NCI-H524 treated with DMSO at 0.1 percent for 48 hours (cell line): ENCODE results near the gene LDLRAD3.
"Not testable (repeated sequence)": the region's sequence is repeated elsewhere in the genome, so short reads cannot be mapped to it uniquely, and the experiment has no call there.

Source experiments
- DNase-seq: peaks from one replicate; lab custom pipeline; 2025; lab: John Stamatoyannopoulos, UW

The LDLRAD3 gene

DNA sequence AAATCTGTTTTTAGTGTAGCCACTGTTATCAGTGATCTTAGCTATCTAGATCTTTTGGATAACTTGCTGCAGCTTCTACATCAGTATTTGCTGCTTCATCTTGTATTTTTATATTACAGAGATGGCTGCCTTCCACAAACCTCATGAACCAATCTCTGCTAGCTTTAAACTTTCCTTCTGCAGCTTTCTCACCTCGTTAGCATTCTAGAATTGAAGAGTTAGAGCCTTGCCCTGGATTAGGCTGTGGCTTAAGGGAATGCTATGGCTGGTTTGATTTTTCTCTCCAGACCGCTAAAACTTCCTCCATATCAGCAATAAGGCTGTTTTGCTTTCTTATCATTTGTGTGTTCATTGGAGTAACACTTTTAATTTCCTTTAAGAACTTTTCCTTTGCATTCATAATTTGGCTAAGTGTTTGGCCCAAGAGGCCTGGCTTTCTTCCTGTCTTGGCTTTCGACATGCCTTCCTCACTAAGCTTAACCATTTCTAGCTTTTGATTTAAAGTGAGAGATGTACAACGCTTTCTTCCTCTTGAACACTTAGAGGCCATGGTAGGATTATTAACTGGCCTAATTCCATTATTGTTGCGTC is 51.9 kb downstream of the LDLRAD3 start:
- DNase-seq: no peak

DNA sequence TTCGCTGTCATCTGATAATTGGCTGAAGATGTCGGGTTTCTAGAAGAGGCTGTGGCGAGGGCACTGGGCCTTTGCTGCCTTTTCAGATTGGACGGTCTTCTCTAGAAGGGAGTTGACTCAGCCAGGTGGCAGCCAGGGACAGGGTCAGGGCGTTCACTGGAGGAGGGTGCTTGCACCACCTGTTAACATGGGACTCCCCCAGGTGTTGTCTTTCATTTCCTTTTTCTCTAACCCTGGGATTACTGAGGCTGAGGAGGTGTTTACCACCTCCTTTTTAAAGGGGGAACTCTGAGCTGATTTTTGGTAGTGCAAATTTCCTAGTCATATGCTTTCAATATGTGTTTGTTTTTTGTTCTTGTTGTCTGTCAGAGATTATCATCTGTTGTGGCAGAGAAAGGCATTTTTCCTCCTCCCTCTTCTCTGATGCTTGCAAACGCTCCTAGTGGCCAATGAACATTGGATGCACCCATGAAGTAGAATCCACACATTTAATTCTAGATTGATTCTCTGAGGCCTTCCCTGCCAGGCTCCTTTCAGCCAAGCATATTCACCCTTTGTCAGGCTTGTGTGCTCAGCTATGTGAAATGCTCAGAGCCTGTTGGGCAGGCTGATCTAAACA is 54.1 kb downstream of the LDLRAD3 start:
- DNase-seq: no peak

DNA sequence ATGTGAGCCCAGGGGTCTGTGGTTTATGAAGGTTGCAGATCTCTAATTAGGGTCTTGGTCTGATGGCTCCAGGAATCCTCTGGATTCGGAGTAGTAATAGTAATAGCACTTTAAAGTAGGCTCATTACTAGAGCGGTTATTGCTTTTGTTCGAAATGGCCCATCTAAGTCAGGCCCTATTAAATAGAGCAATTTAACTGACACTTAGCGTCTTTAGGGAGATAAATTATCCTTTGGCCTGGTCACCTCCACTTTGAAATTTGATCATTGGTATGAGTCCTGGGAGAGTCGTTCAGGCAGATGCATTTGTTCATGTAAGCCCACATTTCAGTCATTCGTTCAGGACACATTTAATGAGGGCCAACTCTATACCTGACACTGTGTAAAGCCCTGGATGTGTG is 54.8 kb downstream of the LDLRAD3 start:
- DNase-seq: no peak

DNA sequence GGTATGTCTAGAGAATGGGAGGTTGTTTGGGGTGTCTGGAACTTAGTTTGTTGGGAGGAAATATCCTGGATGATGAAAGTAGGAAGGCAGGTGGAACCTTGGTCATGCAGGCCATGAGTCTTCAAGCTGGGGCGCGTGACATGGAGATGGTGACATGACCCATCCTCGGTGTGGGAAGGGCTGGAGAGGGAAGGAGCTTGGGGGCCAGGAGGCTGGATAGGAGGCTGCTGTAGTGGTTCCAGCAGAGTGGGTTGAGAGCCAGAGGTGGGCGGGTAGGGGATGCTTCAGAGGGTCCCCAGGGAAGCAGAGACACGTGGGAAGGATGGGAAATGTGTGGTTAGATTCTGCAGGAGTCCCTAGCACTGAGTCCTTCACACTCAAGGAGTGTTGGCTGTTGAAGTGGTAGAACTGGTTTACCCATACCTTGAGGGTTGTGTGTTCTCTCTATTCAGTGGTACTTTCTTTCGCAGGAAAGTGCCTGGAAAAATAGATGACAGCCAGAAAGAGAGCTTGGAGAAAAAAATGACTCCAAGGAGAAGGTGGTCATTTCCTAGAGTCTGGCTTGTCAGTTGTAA is 56.8 kb downstream of the LDLRAD3 start:
- DNase-seq: no peak

DNA sequence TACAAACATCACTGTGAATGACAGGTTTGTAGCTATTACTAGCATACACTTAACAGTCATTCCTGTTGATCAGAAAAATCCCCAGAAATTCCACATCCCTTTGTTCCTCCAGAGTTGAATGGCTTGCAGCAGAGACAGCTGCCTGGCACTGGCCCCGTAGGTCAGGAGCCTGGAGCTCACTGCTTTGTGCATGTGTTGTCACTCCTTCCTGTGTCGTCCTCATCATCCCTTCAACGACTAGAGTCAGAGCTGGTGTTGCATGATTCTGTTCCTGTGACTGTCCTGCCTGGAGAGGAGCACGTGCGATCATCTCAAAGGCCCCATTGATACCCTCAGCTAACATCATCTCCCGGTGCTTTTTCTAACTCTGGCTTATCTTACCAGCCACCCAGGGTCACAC is 58.3 kb downstream of the LDLRAD3 start:
- DNase-seq: no peak

DNA sequence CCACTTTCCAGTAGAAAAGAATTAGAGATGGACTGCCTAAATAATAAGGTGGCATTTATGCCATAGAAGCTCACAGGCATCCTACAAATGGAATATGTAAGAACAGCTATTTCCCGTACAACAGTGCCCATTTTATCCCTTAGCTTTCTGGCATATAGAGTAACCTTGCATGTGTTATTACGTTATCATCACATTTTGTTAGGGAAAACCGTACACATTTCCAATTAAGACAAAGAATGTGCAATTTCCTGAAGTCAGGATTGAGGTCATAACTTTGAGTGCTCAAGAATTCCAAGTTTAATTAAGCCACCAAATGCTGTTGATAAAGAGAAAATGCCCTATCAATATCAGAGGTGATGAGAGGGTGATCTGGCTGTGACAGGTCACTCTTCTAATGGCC is 58.9 kb downstream of the LDLRAD3 start:
- DNase-seq: no peak

DNA sequence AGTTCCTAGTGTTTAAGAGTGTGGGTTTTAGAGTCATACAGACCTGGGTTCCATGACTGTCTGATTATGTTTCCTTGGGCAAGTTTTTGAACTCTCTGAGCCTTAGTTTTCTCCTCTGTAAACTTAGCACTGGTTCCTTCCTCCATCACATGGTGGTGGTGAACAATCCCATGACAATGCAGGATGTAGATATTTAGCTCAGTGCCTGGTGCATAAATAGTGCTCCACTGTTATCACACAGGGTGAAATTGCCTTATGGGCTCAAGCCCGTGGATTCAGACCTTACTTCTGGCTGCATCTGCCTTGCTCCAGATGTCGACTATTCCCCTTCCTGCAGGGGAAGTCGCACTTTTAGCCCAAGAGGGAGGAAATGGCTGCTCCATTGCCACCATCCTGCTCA is 62.7 kb downstream of the LDLRAD3 start:
- DNase-seq: no peak

DNA sequence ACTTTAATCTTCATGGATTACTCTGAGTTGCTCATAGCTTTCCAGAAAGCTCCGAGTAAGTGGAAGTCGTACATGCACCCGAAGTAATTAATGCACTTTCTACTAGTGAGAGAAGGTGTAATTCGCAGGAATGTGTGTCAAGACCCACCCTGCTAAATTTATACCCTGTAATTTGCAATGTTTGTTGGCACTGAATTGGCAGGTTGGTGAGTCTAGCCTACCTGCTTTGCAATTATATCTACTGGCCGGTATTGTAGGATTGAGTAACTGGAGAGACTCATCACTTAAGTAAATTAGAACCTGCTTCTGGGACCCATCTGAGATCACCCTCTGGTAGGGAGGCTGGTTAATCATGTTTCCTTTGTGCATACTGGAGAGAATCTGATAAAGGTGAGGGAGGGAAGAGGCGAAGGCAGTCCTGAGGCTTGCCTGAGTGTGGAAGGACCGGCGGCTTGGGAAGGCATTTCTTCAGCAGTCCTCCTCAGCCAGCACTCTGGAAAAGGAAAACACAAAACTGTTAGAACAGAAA is 63.3 kb downstream of the LDLRAD3 start:
- no peak for DNase-seq

DNA sequence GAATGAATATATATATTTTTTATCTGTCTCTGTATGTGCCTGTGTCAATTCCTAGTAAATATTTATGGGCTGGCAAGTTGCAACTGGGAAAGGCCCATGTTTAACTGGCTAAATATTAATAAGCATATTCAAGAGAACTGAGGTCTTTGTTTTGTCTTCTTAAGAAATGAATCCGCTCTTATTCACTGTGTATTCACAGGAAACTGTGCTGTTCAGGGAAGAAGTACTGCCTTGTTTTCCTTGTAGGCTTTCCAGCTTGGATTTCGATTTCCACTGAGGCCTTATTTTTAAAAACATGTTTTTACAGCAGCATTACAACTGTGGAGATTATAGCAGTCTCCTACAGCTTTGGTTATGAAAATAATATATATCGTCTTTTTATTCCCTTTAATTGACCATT is 64.7 kb downstream of the LDLRAD3 start:
- no peak for DNase-seq

DNA sequence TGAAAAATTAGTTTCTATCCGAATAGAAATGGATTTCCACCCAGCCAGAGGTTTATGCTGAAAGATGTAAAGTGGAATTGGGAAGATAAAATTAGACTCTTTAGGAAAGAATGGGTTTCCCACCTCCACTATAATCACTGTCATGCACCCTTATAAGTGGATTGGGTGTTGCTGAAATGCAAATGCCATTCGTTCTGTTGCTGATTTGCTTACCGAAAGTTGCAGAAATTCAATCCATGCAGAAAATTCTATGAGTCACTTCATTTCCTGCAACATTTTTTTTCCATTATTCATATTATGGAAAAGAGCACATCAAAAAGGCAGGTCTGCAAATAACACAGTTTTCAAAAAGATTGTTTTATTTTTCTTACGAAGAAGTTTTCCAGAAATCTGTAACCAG is 65.6 kb downstream of the LDLRAD3 start:
- no peak for DNase-seq

DNA sequence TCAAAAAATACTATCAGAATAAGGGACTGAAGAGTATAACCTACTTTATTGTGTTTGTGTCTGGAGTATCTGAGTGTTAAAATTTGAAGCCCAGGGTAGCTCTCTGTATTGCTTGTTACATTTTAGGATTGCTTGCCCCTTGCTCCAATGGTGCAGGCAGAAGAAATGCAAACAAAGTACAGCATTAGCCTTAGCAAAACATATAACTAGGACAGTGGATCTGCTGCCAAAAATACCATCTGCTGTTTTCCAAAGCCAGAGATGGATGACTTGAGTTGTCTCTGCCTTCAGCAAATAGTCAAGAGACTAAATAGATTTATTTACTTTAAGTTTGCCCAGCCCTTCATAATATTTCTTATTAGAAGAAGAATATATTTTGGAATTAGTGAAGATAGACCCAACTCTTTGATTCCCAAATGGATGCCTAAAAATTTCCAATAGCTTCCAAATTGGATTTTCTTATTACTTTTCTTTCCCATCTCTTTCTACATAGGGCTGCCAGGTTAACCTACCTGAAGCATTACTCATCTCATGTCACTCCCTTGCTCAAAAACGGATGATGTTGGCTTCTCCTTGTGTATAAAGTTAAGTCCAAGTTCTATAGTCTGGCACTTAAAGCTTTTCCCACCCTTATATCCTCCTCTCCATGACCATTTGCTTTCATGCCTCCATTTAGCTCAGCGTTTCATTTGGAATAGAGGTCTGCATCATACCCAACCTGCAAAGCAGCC is 66.3 kb downstream of the LDLRAD3 start:
- DNase-seq: no peak

DNA sequence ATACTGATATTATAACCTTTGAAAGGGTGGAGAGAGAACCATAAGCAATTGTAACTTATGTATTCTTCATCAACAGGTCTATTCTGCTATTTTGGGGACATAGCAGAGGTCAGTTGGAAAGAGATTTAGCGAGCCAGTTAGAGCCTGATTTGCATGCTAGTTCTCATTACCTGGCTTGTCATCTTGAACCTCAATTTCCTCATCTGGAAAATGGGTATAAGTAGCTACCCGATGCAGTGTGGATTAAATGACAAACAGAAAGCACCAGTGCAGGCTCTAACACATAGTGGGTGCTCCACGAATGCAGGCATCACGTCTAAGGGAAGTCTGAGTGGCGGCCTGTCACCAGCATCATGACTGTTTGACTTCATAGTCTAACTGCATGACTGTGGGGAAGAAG is 67.7 kb downstream of the LDLRAD3 start:
- DNase-seq: no peak

DNA sequence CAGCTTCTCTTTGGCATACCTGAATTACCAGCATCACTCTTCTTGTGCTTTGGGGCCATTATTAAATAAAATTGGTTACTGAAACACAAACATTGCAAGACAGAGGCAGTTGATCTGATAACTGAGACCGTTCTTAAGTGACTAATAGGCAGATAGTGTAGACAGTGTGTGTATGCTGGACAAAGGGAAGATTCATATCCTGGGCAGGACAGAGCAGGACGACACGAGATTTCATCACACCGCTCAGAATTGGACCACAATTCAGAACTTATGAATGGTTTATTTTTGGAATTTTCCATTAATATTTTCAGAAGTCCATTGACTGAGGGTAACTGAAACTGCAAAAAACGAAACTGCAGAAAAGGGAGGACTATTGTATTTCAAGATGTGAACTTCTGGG is 68.6 kb downstream of the LDLRAD3 start:
- DNase-seq: no peak

DNA sequence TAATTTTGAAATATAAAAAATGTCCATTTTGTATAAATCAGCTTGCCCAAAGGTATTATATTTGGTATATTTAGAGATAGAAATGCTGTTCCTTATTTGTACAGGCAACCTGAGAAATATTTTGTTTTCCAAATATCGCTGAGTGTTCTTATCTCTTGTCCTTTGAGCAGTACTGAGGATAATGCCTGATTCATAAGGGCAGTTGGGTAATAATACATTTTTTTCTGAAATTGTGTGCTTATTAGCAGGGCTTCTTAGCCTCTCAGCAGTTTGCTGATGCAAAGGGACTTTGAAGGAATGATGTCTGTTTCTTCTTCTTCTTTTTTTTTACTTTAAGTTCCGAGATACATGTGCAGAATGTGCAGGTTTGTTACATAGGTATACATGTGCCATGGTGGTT is 69.1 kb downstream of the LDLRAD3 start:
- no peak for DNase-seq

DNA sequence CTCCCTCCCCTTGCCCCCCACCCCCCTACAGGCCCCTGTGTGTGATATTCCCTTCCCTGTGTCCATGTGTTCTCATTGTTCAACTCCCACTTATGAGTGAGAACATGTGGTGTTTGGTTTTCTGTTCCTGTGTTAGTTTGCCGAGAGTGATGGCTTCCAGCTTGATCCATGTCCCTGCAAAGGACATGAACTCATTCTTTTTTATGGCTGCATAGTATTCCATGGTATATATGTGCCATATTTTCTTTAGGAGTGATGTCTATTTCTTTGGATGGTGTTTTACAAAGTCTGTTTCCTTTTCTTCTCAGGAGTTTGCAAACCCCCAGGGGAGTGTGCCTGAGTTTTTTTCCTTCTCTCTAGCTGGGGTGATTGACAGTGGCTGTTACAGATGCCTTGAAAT is 69.6 kb downstream of the LDLRAD3 start:
- DNase-seq: not testable (repeated sequence)

DNA sequence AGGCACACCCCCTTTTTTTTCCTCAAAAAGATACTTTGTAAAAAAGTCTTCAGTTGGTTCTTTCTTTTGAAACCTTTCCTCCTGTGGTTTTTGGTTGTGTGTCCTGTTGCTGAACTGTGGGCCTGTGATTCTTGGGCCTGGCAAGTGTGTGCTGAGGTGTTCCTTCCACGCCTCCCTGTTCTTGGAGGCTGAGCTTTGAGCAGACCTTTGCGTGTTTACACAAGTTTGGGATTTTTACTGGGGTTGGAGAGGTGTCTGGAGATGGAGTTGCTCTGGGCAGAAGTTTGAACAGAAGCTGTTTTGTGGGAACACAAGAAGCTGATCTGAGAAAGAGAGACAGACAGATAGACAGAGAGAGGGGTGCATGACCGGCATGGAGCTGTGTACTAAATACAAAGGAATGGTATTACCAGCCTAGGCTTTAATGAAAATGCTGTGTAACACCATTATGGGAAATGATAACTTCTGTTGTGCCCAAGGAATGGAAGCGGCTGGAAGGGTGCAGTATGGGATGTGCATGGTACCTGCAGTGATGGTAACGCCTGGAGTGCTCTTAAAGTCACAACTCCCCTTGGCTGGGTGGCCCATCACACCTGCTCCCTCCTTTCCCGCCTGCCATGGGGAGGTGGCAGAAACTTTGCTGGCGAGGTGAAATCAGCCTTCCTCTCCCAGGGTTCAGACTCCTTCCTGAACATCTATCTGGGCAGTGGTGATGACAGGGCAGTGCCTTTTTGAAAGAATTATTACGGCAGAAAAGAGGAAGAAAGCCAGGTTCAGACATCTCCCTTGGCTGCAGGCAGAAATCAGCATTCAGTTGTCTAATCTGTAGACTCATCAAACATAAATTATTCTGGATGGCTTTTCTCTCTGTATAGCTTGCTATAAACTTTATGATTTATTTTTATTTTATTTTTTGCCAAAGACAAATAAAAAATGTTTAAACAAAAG is 70.4 kb downstream of the LDLRAD3 start:
- no peak for DNase-seq

DNA sequence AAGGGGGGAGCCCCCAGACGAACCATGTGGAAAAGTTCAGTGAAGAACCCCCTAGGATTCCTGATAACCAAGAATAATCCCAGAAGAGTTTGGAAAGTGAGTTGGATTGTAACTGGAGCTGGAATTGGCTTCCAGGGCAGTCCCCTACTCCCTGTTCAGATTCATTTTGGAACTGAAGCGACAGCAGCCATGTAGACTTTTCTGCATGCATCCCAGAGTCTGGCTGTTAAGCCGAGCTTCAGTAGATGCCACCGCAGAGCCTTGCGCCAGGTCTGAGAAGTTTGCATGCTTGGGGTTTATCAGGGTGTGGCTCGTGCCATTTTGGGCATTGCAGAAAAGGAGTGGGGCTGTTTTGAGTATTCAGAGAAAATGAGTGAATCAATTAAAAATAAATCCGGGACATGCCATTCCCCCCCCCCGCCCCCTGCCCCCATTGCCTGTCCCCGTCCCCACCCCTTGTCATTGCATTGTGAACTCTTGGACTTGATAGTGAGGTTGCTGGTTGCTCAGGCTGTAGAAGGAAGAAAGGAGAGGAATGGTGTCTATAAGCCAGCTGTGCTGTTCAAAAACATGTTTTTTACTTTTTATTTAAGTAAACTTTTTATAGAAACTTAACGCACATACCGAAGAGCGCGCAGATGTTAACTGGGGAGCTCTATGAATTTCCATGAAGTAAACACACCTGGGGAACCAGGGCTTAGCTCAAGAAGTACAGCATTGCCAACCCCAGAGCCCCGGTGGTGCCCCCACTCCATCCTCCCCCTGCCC is 71.2 kb downstream of the LDLRAD3 start:
- no peak for DNase-seq

DNA sequence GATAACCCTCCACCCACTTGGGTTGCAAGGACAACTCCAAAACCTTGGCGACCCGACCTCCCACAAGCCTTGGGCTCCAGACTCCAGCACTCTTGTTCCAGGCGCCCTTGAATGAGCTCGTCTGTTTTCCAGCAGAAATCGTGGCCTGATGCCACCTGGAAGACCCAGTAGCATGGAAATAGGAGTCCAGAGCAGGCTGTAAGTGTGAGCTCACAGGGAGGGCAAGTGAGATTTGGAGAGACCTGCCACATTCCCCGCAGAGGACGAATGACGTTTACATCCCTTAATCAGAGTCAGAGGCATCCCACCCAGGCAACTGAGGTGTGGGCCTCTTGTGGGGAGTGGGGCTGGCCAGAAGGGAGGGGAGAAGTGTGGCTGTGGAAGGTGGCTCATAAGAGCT is 71.9 kb downstream of the LDLRAD3 start:
- no peak for DNase-seq

DNA sequence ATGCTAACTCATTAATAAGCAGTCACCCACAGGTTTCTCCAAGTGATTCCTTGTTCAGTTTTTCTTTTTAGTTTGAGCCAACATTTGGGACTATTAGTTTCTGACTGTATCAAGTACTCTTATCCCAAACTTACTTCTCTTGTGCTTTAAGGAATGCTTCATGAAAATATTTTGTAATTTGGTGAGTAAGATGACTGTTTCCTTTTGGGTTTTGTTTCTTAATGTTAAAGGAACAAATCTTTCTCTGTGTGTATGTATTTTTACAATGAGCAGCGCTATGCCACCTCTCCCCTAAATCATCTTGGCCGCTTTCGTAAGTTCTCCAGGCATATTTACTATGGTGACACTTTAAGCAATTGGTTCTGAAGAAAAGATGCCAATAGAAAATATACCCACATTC is 72.4 kb downstream of the LDLRAD3 start:
- DNase-seq: no peak

DNA sequence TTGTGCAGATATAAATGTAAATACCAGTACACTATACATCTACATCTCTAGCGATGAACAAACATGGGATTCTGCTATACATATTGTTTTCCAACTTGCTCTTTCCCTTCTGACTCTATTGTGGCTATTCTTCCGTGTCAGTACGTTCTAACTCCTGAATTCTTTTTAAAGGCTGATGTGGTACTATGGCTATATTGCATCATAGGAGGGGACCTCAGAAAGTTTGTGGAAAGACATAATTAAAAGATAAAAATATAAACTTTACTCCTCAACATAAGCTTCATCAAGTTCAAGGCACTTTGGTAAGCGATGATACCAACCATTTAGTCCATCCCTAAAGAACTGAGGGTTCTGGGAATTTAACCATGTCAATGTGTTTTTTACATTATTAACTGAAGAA is 72.8 kb downstream of the LDLRAD3 start:
- DNase-seq: no peak

DNA sequence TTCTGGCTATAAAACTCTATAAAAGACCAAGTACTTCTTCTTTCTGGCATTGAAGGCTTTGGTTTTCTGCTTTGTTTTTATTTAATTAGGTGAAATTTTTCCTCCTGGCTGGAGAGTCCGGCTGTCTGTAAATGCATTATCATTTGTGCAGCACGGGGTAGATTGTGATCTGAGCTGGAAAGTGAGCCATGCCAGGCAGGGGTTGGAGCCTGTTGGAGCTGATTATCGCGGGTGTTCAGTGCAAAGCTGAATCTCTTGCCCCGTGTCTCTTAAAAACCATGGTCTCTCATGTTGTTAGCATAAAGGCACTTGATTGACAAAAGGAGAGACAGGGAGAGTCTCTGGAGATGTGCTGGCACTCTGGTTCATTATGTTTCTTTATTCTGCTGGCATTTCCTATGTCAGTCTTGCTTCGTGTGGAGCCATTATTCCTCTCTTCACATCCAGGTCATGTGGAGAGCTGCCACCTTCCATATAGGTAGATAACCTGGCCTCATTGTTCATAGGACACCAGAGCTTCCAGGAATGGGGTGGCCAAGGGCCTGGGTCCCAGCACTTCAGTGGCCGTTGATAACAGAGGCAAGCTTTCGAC is 75.2 kb downstream of the LDLRAD3 start:
- no peak for DNase-seq
